ENCODE results near the gene ARMC2.

DNA sequence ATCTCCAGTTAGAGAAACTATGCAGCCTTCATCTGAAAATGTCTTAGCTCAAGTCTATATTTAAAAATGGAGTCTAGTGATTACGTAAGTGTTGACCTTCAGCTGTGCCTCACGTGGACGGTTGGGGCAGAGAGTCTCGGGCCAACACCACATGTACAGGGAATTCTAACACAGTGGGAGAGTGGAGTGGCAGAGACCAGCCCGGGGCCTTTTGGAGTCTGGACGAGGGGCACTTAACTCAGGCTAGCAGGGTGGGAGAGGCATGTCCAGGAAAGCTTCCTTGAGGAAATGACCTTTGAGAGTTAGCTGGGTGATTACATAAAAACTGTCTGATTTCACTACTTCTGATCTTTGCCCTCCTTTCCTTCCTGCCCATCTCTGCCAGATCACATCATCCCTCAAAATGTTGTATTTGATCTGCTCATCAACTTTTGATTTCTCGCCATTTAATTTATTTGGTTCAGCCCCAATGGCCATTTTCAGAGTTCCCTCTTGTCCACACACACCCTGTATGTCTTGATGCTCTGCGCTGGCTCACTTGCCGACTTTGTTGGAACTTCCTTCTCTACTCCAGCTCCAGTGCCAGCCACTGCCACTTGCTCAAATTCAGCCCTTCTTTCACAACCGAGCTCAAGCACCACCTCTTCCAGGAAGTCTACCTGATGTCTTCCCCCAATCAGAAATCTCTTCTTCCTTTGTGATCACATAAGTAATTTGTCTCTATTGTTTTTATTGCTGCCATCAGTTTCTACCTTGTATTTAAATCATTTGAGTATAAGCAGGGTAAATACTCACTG lies 2.6 kb downstream of the ARMC2 start:
- TF ChIP-seq, protein P1, sequence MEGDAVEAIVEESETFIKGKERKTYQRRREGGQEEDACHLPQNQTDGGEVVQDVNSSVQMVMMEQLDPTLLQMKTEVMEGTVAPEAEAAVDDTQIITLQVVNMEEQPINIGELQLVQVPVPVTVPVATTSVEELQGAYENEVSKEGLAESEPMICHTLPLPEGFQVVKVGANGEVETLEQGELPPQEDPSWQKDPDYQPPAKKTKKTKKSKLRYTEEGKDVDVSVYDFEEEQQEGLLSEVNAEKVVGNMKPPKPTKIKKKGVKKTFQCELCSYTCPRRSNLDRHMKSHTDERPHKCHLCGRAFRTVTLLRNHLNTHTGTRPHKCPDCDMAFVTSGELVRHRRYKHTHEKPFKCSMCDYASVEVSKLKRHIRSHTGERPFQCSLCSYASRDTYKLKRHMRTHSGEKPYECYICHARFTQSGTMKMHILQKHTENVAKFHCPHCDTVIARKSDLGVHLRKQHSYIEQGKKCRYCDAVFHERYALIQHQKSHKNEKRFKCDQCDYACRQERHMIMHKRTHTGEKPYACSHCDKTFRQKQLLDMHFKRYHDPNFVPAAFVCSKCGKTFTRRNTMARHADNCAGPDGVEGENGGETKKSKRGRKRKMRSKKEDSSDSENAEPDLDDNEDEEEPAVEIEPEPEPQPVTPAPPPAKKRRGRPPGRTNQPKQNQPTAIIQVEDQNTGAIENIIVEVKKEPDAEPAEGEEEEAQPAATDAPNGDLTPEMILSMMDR (conservative IDR thresholded peaks at IDR 0.05; ENCODE audit: low read depth, low read length) = no peak
- no peak for TF ChIP-seq EZH2 (IDR thresholded peaks at IDR 0.05; ENCODE audit: low read length, unreplicated experiment)
